ENCODE measurements around the gene NMT1. TPM values are rescaled to one million over a fixed set of nuclear protein-coding genes. Genes with fewer than 3 reads are reported as not detected.
A peak's percentile ranks its signal among the peaks of the same experiment; 100 is the strongest.

Gene NMT1
- total and polyA plus RNA-seq, 2 of the 13 experiments (the other 11 are each of a cell fraction or from before 2014, with no cell fraction given): 75.7 to 142 TPM

- ChIA-PET POLR2A (interaction anchor here (0.7 to 2.5 kb wide), 4 partner anchors 18 to 69 kb away, joined by 3 to 11 read pairs (median 4); partner anchors contain the start of gene NMT1), CTCF (ENCODE audit: low intra/inter-chr PET ratio, low total read pairs) (interaction anchor here (1.0 kb wide), 1 partner anchor 44 kb away, joined by 4 read pairs; the partner anchor contains the start of gene ACBD4)
- 91% methylated on average over 10 of the region's 11 CpGs for WGBS (ENCODE audit: low lambda C conversion rate)
- H3K36me3 ChIP-seq (replicated peaks in 1 of 2; ENCODE audit: control insufficient read depth in 1 of 2, insufficient read depth in 2 of 2, low read length in 2 of 2): peaks cover 51 to 89% of the 10 kb centered on the region in 2 experiments
- H4K20me1 ChIP-seq (ENCODE audit: insufficient read depth, low read length): no peaks in the 10 kb centered on the region
- H3K79me2 ChIP-seq (ENCODE audit: insufficient read depth, low read length): no peaks in the 10 kb centered on the region
- FAIRE-seq (no peak), ATAC-seq (no peak), DNase-seq (ENCODE audit: low spot score) (no peak)
- no peak overlapping the region for H3K9ac ChIP-seq (ENCODE audit: insufficient read depth, low read depth, low read length)
- intact Hi-C loops (cut with micrococcal nuclease; ENCODE audit: unreplicated experiment) (loop anchor here (10.0 kb wide), 1 partner anchor 187 kb away; a partner anchor contains a TSS), in situ Hi-C loops (cut with HindIII; ENCODE audit: extremely low pct_ligation_motif_present, low pct_unique_long_range_greater_than_20kb) (no loop called here)
- peaks cover 32% of the 10 kb centered on the region for H3K4me1 ChIP-seq (ENCODE audit: insufficient read depth, low read length)
- no TSS peak for BruUV-seq (replicated peaks)
- no peaks in the 10 kb centered on the region for H3K27me3 ChIP-seq (ENCODE audit: control insufficient read depth in 1 of 2, insufficient read depth in 2 of 2, low read length in 2 of 2)
- H2AFZ ChIP-seq (ENCODE audit: low read length): no peak overlapping the region
- H3K4me2 ChIP-seq (ENCODE audit: low read depth, low read length): no peak overlapping the region
- no peak overlapping the region for H3K27ac ChIP-seq (ENCODE audit: extremely low read length, insufficient read depth, low read length)
- H3K9me3 ChIP-seq (ENCODE audit: low read length): no peaks in the 10 kb centered on the region
- H3K4me3 ChIP-seq (replicated peaks in 1 of 3; ENCODE audit: insufficient read depth in 1 of 3, low read depth in 2 of 3, low read length in 3 of 3): no peak overlapping the region
- TF ChIP-seq TCF7L2 (IDR thresholded peaks at IDR 0.05; ENCODE audit: low read depth, low read length): no peak
- TF ChIP-seq KAT2B (IDR thresholded peaks at IDR 0.05; ENCODE audit: borderline replicate concordance, low read depth, low read length): no peak
- TF ChIP-seq EP300 (IDR thresholded peaks at IDR 0.05; ENCODE audit: low read depth in 2 of 2, low read length in 2 of 2): 0 out of 4 replicates have a peak, but pooled peaks of 1 of the 2 experiments have one; percentile 21
- no peak for TF ChIP-seq EP300 (CRISPR knock-in tag; IDR thresholded peaks at IDR 0.05; ENCODE audit: borderline replicate concordance)
- 0 out of 2 replicates have a peak, but pooled peaks have one; percentile 27 for TF ChIP-seq ZNF263 (CRISPR knock-in tag; IDR thresholded peaks at IDR 0.05)
- TF ChIP-seq BHLHE40 (IDR thresholded peaks at IDR 0.05; ENCODE audit: low read length): peak; percentile 15; the same call in 1 of the 2 replicates
- TF ChIP-seq, protein P1, sequence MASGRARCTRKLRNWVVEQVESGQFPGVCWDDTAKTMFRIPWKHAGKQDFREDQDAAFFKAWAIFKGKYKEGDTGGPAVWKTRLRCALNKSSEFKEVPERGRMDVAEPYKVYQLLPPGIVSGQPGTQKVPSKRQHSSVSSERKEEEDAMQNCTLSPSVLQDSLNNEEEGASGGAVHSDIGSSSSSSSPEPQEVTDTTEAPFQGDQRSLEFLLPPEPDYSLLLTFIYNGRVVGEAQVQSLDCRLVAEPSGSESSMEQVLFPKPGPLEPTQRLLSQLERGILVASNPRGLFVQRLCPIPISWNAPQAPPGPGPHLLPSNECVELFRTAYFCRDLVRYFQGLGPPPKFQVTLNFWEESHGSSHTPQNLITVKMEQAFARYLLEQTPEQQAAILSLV (CRISPR knock-in tag; IDR thresholded peaks at IDR 0.05; ENCODE audit: borderline replicate concordance): 0 out of 2 replicates have a peak, but pooled peaks have one; percentile 45
- 0 out of 2 replicates have a peak, but pooled peaks have one; percentile 37 for TF ChIP-seq ZNF672 (CRISPR knock-in tag; IDR thresholded peaks at IDR 0.05)
- peak; percentile 18; the same call in 1 of the 2 replicates for TF ChIP-seq USF2 (IDR thresholded peaks at IDR 0.05; ENCODE audit: low read depth, low read length)
- TF ChIP-seq USF2 (CRISPR knock-in tag; IDR thresholded peaks at IDR 0.05; ENCODE audit: borderline replicate concordance): no peak
- TF ChIP-seq ZNF121 (CRISPR knock-in tag; IDR thresholded peaks at IDR 0.05): peak; percentile 91
- TF ChIP-seq, protein P2, sequence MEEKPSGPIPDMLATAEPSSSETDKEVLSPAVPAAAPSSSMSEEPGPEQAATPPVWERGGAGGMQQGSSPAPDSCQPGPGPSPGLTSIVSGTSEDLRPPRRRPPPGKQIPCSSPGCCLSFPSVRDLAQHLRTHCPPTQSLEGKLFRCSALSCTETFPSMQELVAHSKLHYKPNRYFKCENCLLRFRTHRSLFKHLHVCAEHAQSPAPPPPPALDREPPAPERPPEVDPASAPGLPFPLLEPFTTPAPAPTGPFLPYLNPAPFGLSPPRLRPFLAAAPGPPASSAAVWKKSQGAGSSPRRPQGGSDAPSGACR (CRISPR knock-in tag; IDR thresholded peaks at IDR 0.05): no peak
- TF ChIP-seq MNT (IDR thresholded peaks at IDR 0.05): peak; percentile 38; the same call in 1 of the 2 replicates
- TF ChIP-seq ZBTB38 (CRISPR knock-in tag; IDR thresholded peaks at IDR 0.05): 0 out of 2 replicates have a peak, but pooled peaks have one; percentile 42
- no peak for TF ChIP-seq ZNF556 (CRISPR knock-in tag; IDR thresholded peaks at IDR 0.05; ENCODE audit: borderline replicate concordance)
- peak; percentile 43; the same call in 1 of the 2 replicates for TF ChIP-seq FOXA3 (CRISPR knock-in tag; IDR thresholded peaks at IDR 0.05)
Measured at GRCh38 chr17:45091778-45092425, 30.8 kb downstream of the NMT1 start.

All from HepG2 (cell line).